Keratinocyte (primary cell): ENCODE results near the gene PPP3CB. TPM values are rescaled to one million over a fixed set of nuclear protein-coding genes. Genes with fewer than 3 reads are reported as not detected.

Experiments
- DNase-seq: peaks from one replicate; pipeline ENCODE4 v3.0.0-alpha.2; 2011; ENCODE audit warnings: low read depth, missing footprints, low spot score
- FAIRE-seq: peaks from 2 replicates; lab custom pipeline; 2011; peaks lifted over from hg19 to GRCh38; lab: Jason Lieb, UNC
- H2AFZ ChIP-seq: 2 replicates; pipeline ENCODE4 v1.6.0; 2012; ENCODE audit warnings: low read length, control low read depth, inconsistent platforms; ENCODE audit not compliant: control insufficient read depth
- H3K27ac ChIP-seq: 2 replicates; pipeline ENCODE4 v1.5.1; 2011; ENCODE audit warnings: low read length; ENCODE audit not compliant: control insufficient read depth, insufficient read depth
- H3K27me3 ChIP-seq: 3 replicates; pipeline ENCODE4 v1.6.0; 2011; ENCODE audit warnings: low read length; ENCODE audit not compliant: control insufficient read depth, insufficient read depth; ENCODE audit errors: extremely low read depth
- H3K36me3 ChIP-seq, 2 experiments: 2 replicates in 1 of 2; 3 replicates in 1 of 2; pipeline ENCODE4 v1.5.1; 2011; ENCODE audit warnings: low read length in 2 of 2, mild to moderate bottlenecking in 1 of 2; ENCODE audit not compliant: control insufficient read depth in 2 of 2, insufficient read depth in 2 of 2; ENCODE audit errors: extremely low read depth in 1 of 2
- H3K4me1 ChIP-seq: 3 replicates; pipeline ENCODE4 v1.5.1; 2011; ENCODE audit warnings: low read length; ENCODE audit not compliant: control insufficient read depth, insufficient read depth; ENCODE audit errors: extremely low read depth
- H3K4me2 ChIP-seq: 3 replicates; pipeline ENCODE4 v1.6.0; 2011; ENCODE audit warnings: low read depth, low read length; ENCODE audit not compliant: control insufficient read depth, insufficient read depth; ENCODE audit errors: extremely low read depth
- H3K4me3 ChIP-seq, 3 experiments: fragments of 200-600 bp in 1 of 3; sonication (generic) in 1 of 3; 2 replicates in 2 of 3; 3 replicates in 1 of 3; pipeline ENCODE4 v1.5.1; 2011 to 2016; ENCODE audit warnings: low read length in 3 of 3, mild to moderate bottlenecking in 3 of 3, control low read depth in 2 of 3, inconsistent platforms in 1 of 3, low read depth in 1 of 3, mixed read lengths in 1 of 3, mixed run types in 1 of 3, moderate library complexity in 1 of 3; ENCODE audit not compliant: control insufficient read depth in 2 of 3, insufficient read depth in 2 of 3; ENCODE audit errors: extremely low read depth in 1 of 3
- H3K79me2 ChIP-seq: 2 replicates; pipeline ENCODE4 v1.6.0; 2012; ENCODE audit warnings: low read length; ENCODE audit not compliant: control insufficient read depth, insufficient read depth
- H3K9ac ChIP-seq: 3 replicates; pipeline ENCODE4 v1.6.0; 2011; ENCODE audit warnings: low read length; ENCODE audit not compliant: control insufficient read depth, insufficient read depth; ENCODE audit errors: extremely low read depth
- H3K9me1 ChIP-seq: 3 replicates; pipeline ENCODE4 v1.6.0; 2011; ENCODE audit warnings: low read length; ENCODE audit not compliant: control insufficient read depth, insufficient read depth; ENCODE audit errors: extremely low read depth
- H3K9me3 ChIP-seq: 2 replicates; pipeline ENCODE4 v1.5.1; 2012; ENCODE audit warnings: low read depth, low read length; ENCODE audit not compliant: control insufficient read depth
- H4K20me1 ChIP-seq: 3 replicates; pipeline ENCODE4 v1.6.0; 2011; ENCODE audit warnings: low read length; ENCODE audit not compliant: control insufficient read depth, insufficient read depth; ENCODE audit errors: extremely low read depth
- EZH2 ChIP-seq: IDR thresholded peaks from one replicate; pipeline ENCODE4 v1.6.1; 2012; ENCODE audit warnings: inconsistent platforms, mild to moderate bottlenecking, low read length, moderate library complexity
- dilution Hi-C: fragments of 300-500 bp; cut with MboI; formaldehyde crosslinking; loops from one replicate; pipeline ENCODE4 v1.7.0; 2020; ENCODE audit warnings: low sequenced_read_pairs; ENCODE audit not compliant: extremely low pct_ligation_motif_present
- polyA plus RNA-seq, 5 experiments: library from polyadenylated mRNA; depleted of rRNA in 3 of 5; stranded (reverse) in 3 of 5; stranded (forward) in 1 of 5; unstranded in 1 of 5; fragments of >200 nt; gene quantifications; 1 replicate in 1 of 5; 2 replicates in 3 of 5; 3 replicates in 1 of 5; pipeline versions ENCODE4 v1.2.1 to v1.2.3, GENCODE V29; 2011 to 2012; ENCODE audit warnings: missing spikeins in 2 of 5, low read depth in 1 of 5, low replicate concordance in 1 of 5
- TF ChIP-seq, protein P1 (sequence below), 3 experiments: IDR thresholded peaks in 1 of 3; conservative IDR thresholded peaks in 1 of 3; optimal IDR thresholded peaks in 1 of 3; 2 replicates in 2 of 3; 3 replicates in 1 of 3; pipeline versions ENCODE3 to v1.5.1; 2011; ENCODE audit warnings: low read length in 3 of 3, mild to moderate bottlenecking in 3 of 3, moderate library complexity in 2 of 3, control low read depth in 1 of 3, inconsistent platforms in 1 of 3; ENCODE audit not compliant: insufficient read depth in 2 of 3; ENCODE audit errors: extremely low read depth in 1 of 3

Gene PPP3CB
- polyA plus RNA-seq, 1 donor (not counting 4 experiments of a cell fraction or from before 2014, with no cell fraction given), result 23.5 TPM

DNA sequence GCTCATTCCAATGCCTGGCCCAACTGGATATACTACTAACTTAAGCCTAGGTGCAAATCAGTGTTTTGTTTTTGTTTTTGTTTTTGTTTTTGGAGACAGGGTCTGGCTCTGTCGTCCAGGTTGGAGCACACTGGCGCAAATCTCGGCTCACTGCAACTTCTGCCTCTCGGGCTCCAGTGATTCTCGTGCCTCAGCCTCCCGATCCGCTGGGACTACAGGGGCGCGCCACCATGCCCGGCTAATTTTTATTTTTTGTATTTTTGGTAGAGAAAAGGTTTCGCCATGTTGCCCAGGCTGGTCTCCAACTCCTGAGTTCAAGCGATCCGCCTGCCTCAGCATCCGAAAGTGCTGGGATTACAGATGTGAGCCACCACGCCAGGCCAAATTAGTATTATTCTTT lies 1.6 kb downstream of the PPP3CB start:
- peaks cover 0 to 2% of the 10 kb centered on the region in 2 experiments for H3K36me3 ChIP-seq
- H3K9me3 ChIP-seq, result no peaks in the 10 kb centered on the region
- TF ChIP-seq EZH2, result no peak
- TF ChIP-seq, protein P1, sequence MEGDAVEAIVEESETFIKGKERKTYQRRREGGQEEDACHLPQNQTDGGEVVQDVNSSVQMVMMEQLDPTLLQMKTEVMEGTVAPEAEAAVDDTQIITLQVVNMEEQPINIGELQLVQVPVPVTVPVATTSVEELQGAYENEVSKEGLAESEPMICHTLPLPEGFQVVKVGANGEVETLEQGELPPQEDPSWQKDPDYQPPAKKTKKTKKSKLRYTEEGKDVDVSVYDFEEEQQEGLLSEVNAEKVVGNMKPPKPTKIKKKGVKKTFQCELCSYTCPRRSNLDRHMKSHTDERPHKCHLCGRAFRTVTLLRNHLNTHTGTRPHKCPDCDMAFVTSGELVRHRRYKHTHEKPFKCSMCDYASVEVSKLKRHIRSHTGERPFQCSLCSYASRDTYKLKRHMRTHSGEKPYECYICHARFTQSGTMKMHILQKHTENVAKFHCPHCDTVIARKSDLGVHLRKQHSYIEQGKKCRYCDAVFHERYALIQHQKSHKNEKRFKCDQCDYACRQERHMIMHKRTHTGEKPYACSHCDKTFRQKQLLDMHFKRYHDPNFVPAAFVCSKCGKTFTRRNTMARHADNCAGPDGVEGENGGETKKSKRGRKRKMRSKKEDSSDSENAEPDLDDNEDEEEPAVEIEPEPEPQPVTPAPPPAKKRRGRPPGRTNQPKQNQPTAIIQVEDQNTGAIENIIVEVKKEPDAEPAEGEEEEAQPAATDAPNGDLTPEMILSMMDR (optimal IDR thresholded peaks at IDR 0.05 in 1 of 3, IDR thresholded peaks at IDR 0.05 in 1 of 3, conservative IDR thresholded peaks at IDR 0.05 in 1 of 3; ENCODE audit: extremely low read depth in 1 of 3, insufficient read depth in 2 of 3, low read length in 3 of 3), result no peak
- peak overlapping the region; percentile 85 for H3K4me2 ChIP-seq
- peak overlapping the region; percentile 33 for H3K27ac ChIP-seq
- peak overlapping the region; percentile 11 to 89 (median 85) for H3K4me3 ChIP-seq
- H3K27me3 ChIP-seq, result no peaks in the 10 kb centered on the region
- no peaks in the 10 kb centered on the region for H3K9me1 ChIP-seq
- no peaks in the 10 kb centered on the region for H4K20me1 ChIP-seq
- peaks cover 20% of the 10 kb centered on the region for H3K4me1 ChIP-seq
- peak overlapping the region; percentile 5 for H3K9ac ChIP-seq
- dilution Hi-C loops, result loop anchor here (5.0 kb wide), 1 partner anchor 47 kb away; no protein-coding TSS in a partner anchor
- no peak for FAIRE-seq
- H2AFZ ChIP-seq, result no peak overlapping the region
- H3K79me2 ChIP-seq, result peaks cover 49% of the 10 kb centered on the region
- DNase-seq, result no peak

DNA sequence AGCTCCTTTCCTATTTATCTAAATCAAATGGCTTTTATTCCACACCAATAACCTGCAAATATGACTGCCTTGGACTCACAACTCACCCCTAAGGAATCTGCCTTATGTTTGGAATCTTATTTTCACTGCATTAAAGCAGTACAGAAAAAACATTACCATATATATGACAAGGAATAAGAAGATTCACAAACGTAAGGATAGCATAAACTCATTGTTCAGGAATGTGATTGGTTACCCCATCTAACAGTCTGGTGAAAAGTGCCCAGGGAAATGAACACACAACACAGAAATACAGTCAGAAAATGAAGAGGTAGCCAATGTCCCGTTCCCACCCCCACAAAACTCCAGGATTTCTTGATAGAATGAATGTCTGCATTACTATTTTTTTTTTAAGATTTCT lies 2.0 kb downstream of the PPP3CB start:
- peaks cover 51% of the 10 kb centered on the region for H3K79me2 ChIP-seq
- no peaks in the 10 kb centered on the region for H3K9me3 ChIP-seq
- H3K4me2 ChIP-seq, result peak overlapping the region; percentile 85
- H3K9me1 ChIP-seq, result no peaks in the 10 kb centered on the region
- H3K9ac ChIP-seq, result peak overlapping the region; percentile 5
- peaks cover 0 to 2% of the 10 kb centered on the region in 2 experiments for H3K36me3 ChIP-seq
- no peak for DNase-seq
- no peaks in the 10 kb centered on the region for H4K20me1 ChIP-seq
- peak; percentile 5 for FAIRE-seq
- peaks cover 20% of the 10 kb centered on the region for H3K4me1 ChIP-seq
- H3K4me3 ChIP-seq, result peak overlapping the region; percentile 11 to 89 (median 85)
- TF ChIP-seq, protein P1 (optimal IDR thresholded peaks at IDR 0.05 in 1 of 3, IDR thresholded peaks at IDR 0.05 in 1 of 3, conservative IDR thresholded peaks at IDR 0.05 in 1 of 3; ENCODE audit: extremely low read depth in 1 of 3, insufficient read depth in 2 of 3, low read length in 3 of 3), result no peak
- no peak overlapping the region for H2AFZ ChIP-seq
- H3K27ac ChIP-seq, result peak overlapping the region; percentile 33
- H3K27me3 ChIP-seq, result no peaks in the 10 kb centered on the region
- dilution Hi-C loops, result loop anchor here (5.0 kb wide), 1 partner anchor 46 kb away; no protein-coding TSS in a partner anchor
